Stimulated activated CD4-positive, alpha-beta T cell treated with anti-CD3 and anti-CD28 coated beads, Interleukin-1b, Interleukin-23, amount 100 ng/mL, for 4 hours (primary cell): ENCODE measurements around the gene TAF5L.
"Not testable (repeated sequence)": the region's sequence is repeated elsewhere in the genome, so short reads cannot be mapped to it uniquely, and the experiment has no call there.

Source experiments
- DNase-seq, 2 donors: peaks; one replicate each; pipeline ENCODE4 v3.0.0-alpha.2; 2020; ENCODE audit warnings: low read depth in 2 of 2

TAF5L gene

DNA sequence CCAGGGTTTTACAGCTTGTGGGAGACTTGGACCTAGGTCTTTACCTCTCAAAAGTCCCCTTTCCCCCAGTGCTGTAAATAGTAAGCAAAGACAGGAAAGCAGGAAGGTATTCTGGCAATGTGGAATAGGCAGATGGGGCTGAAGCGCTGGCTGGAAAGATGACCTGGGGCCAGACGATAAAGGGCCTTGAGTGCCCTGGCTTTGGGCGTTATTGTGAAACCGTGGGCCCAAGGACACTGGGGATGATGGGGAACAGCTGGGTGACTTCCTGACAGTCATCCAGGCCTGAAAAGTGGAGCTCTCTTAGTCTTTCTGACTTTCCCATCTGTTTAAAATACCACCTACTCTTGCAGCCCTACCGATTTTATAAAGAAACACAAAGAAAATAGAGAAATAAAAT lies 16.5 kb upstream of the TAF5L start:
- DNase-seq, result no peak

DNA sequence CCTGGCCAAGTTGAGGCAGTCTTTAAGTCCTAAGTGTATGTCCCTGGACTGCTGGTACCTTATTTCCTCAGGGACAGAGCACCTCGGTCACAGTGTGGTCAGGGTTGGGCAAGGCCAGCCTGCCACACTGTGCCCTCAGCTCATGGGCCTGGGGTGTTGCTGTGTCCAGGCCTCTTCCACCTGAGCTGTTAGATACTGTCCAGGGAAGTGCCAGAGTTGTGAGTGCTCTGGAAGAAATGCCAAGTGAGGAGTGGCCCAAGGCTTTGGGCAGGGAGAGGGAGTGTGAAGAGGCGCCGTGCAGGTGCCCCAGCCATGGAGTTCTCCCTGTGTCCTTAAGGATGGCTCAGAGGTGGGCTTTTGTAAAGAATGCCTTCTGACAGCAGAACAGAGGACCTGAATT lies 15.4 kb upstream of the TAF5L start:
- DNase-seq, result no peak

- no peak for DNase-seq
Observed at GRCh38 chr1:229640455-229640854, 14.5 kb upstream of the TAF5L start.

DNA sequence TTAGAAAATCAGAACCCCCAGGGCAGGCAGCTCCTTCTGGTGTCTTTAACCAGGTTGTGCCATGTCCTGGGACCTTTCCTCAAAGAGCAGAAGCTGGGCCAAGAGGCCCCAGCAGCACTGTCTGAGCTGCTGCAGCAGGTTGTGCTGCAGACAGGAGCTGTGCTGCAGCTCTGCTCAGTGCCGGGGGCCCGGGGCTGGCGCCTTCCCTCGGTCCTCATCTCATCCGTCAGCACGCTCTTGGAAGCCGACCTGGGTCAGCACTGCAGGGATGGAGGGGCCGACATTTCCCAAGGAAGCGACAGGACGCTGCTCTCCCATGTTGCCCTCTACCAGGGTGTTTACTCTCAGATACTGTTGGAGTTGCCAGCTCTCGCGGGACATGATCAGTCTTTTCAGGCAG lies 11.8 kb upstream of the TAF5L start:
- DNase-seq, result no peak

- DNase-seq, result no peak
Observed at GRCh38 chr1:229636042-229636441, 10.1 kb upstream of the TAF5L start.

DNA sequence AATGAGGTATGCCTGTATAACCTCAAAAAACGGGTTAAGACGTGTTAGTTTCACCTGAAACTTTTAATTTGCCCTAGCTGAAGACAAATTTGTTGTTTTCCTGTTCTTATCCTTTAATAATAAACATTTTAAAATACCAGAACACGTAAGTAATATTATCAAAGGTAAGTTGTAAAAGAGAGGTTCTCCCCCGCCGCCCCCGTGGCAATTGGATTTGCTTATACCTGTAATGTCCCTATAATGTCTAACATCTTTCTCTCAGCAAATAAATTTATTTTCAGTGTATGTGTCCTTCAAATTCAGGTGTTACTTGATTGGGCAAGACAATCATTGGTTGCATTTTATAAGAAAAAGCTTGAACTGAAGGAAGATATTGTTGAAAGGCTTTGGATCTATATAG lies 6.0 kb upstream of the TAF5L start:
- no peak for DNase-seq

- DNase-seq, result no peak
Observed at GRCh38 chr1:229631148-229631547, 5.2 kb upstream of the TAF5L start.

- DNase-seq, result no peak
Observed at GRCh38 chr1:229629261-229629660, 3.3 kb upstream of the TAF5L start.

GRCh38 chr1:229627003-229627402 lies 1.1 kb upstream of the TAF5L start:
- DNase-seq, result no peak

GRCh38 chr1:229625071-229625914 lies 629 bp downstream of the TAF5L start:
- DNase-seq, result peak; percentile 46 to 52

DNA sequence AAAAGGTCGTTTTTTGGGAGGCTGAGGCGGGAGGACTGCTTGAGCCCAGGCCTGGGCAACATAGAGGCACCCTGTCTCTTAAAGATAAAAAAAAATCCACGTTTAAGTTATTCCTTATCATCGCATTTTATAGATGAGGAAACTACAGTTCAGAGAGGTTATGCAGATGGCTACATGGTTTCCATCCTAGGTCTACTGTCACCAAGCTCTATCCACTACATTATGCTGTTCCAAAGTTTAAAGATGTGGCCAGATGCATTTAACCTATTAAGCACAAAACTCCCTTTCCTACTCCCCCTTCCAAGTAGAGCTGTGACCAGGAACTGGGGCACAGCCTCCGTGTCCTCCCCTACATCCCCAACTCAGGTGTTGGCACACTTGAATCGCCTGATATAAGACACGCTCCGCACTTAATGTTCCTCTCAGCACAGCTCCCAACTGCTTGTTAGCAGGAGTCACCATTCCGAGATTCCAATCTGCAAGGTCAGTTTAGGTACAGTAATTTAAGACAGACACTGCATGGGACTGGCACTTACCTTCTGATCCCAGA lies 1.3 kb downstream of the TAF5L start:
- DNase-seq, result no peak

- no peak for DNase-seq
Observed at GRCh38 chr1:229623838-229624237, 2.1 kb downstream of the TAF5L start.

DNA sequence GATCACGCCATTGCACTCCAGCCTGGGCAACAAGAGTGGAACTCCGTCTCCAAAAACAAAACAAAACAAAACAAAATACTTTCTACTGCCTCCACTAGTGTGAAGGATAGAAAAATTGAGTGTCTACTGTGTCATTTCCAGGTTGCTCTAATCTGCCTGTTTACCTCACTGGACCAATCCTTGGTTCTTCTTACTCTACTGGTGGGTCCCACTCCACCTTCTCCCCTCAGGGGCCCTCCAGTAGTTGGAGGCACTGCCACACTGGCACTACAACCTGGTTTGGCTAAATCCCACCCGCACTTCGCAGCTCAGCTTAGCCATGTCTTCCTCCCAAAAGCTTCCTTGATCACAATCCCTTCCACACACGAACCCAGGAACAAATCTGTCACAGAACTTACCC lies 2.7 kb downstream of the TAF5L start:
- DNase-seq, result no peak

- not testable (repeated sequence) for DNase-seq
Observed at GRCh38 chr1:229622641-229623120, 3.2 kb downstream of the TAF5L start.

- no peak for DNase-seq
Observed at GRCh38 chr1:229621663-229622062, 4.3 kb downstream of the TAF5L start.

DNA sequence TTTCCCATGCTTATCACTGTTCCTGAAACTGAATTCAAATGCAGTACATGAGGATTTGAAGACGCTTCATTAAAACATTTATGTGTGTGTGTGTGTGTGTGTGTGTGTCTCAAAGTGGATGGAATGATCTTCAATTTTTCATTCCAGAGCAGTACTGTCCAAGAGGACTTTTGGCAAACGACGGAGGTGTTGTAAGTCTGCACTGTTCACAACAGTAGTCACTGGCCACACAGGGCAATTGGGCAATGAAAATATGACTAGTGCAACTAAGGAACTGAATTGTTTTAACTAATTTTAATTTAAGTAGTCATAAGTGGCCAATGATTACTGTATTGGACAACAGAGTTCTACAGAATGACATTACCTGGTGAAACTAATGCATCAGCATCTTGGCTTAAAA lies 5.0 kb downstream of the TAF5L start:
- no peak for DNase-seq

DNA sequence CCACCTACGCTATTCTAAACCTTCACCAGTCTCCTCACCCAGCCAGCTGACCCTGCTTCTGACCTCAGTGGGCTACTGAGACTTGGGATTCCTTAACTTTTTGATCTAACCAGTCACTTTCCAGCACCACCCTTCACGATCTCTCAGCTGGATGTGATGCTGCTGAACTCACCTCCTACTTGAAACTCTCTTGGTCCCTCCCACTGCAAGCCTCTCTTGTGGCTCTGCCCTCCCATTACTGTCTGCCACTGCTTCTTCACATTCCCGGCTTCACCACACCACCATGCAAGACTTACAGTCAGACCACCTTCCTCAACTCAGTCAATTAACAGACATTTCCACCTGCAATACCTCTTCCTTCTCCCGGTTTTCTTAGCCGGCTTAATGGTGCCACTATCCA lies 6.3 kb downstream of the TAF5L start:
- no peak for DNase-seq

- DNase-seq, result no peak
Observed at GRCh38 chr1:229619002-229619401, 6.9 kb downstream of the TAF5L start.

DNA sequence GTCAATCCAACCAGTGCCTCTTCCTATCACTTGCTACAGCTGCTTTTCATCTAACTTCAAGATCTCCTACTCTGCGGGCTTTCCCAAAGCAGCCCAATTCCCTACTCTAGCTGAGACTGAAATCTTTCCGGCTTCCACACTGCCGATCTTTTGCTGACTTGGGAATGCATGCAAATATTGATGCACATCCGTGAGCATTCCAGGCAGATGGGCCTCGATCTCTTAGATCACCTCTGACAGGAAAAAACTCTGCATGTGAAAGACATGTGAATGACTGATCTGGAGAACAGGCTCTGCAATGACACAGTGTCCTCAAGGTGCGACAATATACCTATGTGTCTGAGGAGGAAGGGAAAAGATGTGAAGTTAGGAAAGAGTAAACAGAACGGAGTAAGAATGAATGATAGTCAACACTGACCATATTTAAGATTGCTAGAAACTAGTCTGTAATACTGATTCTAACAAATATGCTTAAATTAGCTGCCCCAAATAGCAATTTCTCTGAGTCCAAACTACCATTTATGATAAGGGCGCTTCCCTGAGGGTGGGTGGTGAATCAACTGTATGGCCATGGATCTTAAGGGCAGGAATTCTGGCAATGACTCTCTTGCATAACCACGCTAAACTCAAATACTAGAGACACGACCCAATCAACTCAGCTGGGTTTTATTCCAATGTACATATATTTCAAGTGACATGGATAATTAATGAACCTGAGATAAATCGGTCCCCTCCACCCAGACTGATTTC lies 8.4 kb downstream of the TAF5L start:
- DNase-seq, result no peak

- DNase-seq, result no peak
Observed at GRCh38 chr1:229614701-229615100, 11.2 kb downstream of the TAF5L start.

DNA sequence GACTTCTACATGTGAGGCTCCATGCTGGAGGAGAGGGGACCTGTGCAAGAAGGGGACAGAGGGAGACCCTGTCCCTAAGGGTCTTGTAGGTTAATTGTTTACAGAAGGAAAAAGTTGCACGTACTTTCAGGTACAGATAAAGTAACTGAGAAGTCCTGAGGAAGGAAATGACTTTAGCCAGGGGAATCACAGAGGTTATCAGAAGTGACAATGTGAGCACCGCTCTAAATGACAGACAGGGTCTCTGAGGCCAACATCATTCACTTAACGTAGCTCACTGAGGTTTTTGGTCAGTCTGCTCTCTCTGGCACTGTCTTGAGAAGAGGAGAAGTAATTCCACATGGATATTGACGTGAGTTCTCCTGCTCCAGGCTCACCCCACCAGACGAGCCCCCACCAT lies 12.0 kb downstream of the TAF5L start:
- no peak for DNase-seq

GRCh38 chr1:229608590-229608989 lies 17.3 kb downstream of the TAF5L start:
- DNase-seq, result no peak

DNA sequence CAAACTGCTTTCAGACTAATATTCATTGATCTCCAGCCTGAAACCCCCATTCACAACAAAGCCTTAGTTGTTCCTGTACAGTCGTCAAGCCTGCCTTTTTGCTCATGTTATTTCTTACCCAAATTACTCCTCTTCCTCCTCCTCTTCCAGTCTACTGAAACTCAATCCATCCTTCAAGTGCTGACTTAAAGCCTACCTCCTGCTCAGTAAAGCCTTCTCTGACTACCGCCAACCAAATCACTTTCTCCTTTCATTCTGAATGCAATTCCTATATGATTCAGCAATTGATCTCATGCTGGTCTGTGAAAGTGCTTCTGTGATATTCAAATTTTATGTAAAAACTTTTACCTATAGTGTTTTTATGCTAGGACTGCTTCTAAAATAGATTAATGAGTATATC lies 18.6 kb downstream of the TAF5L start:
- DNase-seq, result no peak
